ENCODE results near the gene TWIST2. TPM values are rescaled to one million over a fixed set of nuclear protein-coding genes. Genes with fewer than 3 reads are reported as not detected.

The TWIST2 gene
- total RNA-seq, 1 experiment from 2014 or later: 5.0 TPM

- H3F3A ChIP-seq (ENCODE audit: insufficient read depth, low read depth): no peaks in the 10 kb centered on the region
- no peaks in the 10 kb centered on the region for H4K20me1 ChIP-seq (ENCODE audit: insufficient read depth)
- no peaks in the 10 kb centered on the region for H3K4me1 ChIP-seq (replicated peaks; ENCODE audit: insufficient read depth)
- H3K36me3 ChIP-seq (ENCODE audit: low read depth): no peaks in the 10 kb centered on the region
- ChIA-PET POLR2A (ENCODE audit: unreplicated experiment) (no interaction called here), CTCF (no interaction called here)
- TF ChIP-seq CTCF (conservative IDR thresholded peaks at IDR 0.05) (no peak), EZH2 (IDR thresholded peaks at IDR 0.05; ENCODE audit: low read depth) (no peak)
- BruUV-seq (replicated peaks): no TSS peak
- H3K27ac ChIP-seq: no peak overlapping the region
- no peak for DNase-seq
- H2AFZ ChIP-seq: no peak overlapping the region
- intact Hi-C loops (cut with micrococcal nuclease; ENCODE audit: unreplicated experiment): no loop called here
- H3K9me2 ChIP-seq (ENCODE audit: insufficient read depth): no peaks in the 10 kb centered on the region
- peaks cover 76% of the 10 kb centered on the region for H3K27me3 ChIP-seq (ENCODE audit: insufficient read depth, low read depth)
- no peak overlapping the region for H3K4me2 ChIP-seq
- H3K9me3 ChIP-seq (ENCODE audit: insufficient read depth, low read depth): no peaks in the 10 kb centered on the region
- no peak overlapping the region for H3K4me3 ChIP-seq
- no peaks in the 10 kb centered on the region for H3K79me2 ChIP-seq (ENCODE audit: low read depth)
These were observed 72.7 kb downstream of the TWIST2 start for GRCh38 chr2:238920601-238921001.

DNA sequence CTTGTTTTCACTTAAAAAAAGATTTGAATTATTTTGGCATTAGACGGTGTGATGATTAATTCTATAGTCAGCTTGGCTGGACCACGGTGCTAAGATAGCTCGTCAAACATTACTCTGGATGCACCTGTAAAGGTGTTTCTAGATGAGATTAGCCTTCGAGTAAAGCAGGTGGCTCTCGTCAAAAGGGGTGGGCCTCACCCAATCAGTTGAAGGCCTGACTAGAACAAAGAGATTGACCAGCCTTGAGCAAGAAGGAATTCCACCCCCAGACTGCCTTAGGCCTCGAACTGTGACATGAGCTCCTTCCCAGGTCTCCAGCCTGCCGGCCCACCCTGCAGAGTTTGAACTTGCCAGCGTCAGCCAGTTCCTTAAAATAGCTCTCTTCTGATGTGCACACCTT, 73.4 kb downstream of the TWIST2 start:
- Histone ChIP-seq H3K4me2 (no peak overlapping the region), H3K9me2 (ENCODE audit: insufficient read depth) (no peaks in the 10 kb centered on the region), H3K36me3 (ENCODE audit: low read depth) (no peaks in the 10 kb centered on the region), H3K79me2 (ENCODE audit: low read depth) (no peaks in the 10 kb centered on the region), H4K20me1 (ENCODE audit: insufficient read depth) (no peaks in the 10 kb centered on the region), H3K27ac (no peak overlapping the region), H3K9me3 (ENCODE audit: insufficient read depth, low read depth) (no peaks in the 10 kb centered on the region), H3F3A (ENCODE audit: insufficient read depth, low read depth) (no peaks in the 10 kb centered on the region), H3K4me3 (no peak overlapping the region), H3K4me1 (replicated peaks; ENCODE audit: insufficient read depth) (no peaks in the 10 kb centered on the region), H2AFZ (no peak overlapping the region), H3K27me3 (ENCODE audit: insufficient read depth, low read depth) (peaks cover 77% of the 10 kb centered on the region)
- CTCF ChIA-PET: no interaction called here
- BruUV-seq (replicated peaks): no TSS peak
- intact Hi-C loops (cut with micrococcal nuclease; ENCODE audit: unreplicated experiment): no loop called here
- no peak for DNase-seq
- TF ChIP-seq CTCF (conservative IDR thresholded peaks at IDR 0.05): no peak
- no peak for TF ChIP-seq EZH2 (IDR thresholded peaks at IDR 0.05; ENCODE audit: low read depth)
- POLR2A ChIA-PET (ENCODE audit: unreplicated experiment): no interaction called here

DNA sequence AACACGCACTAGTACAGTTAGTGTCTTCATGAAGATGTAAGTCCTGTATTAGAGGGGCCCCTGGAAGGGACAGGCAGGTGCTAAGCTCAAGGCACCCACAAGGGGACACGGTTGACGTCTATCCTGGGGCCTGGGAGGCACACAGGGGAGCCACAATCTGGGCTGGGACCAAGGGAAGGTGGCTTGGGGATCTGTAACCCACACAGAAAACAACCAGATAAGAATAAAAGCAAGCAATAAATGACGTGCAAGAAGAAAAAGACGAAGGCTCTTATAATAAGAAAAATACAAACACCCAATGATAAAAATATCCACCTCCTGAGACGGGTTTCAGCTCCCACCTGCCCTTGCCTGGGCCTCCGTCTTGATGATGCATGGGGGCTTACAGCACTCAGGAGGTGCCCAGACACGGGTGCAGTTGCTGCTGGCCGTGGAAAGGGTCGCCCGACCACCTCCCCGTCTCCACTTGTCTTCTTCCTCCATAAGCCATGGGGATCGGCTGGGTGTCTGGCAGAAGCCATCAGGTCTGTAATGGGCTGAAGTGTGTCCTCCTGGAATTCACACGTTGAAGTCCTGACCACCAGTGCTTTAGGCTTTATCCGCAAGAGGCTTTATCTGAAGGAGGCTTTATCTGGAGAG, 73.9 kb downstream of the TWIST2 start:
- Histone ChIP-seq H3K27me3 (ENCODE audit: insufficient read depth, low read depth) (peaks cover 79% of the 10 kb centered on the region), H3K4me2 (no peak overlapping the region), H3K79me2 (ENCODE audit: low read depth) (no peaks in the 10 kb centered on the region), H3K4me1 (replicated peaks; ENCODE audit: insufficient read depth) (no peaks in the 10 kb centered on the region), H3K9me2 (ENCODE audit: insufficient read depth) (no peaks in the 10 kb centered on the region), H3K9me3 (ENCODE audit: insufficient read depth, low read depth) (no peaks in the 10 kb centered on the region), H3K27ac (no peak overlapping the region), H2AFZ (no peak overlapping the region), H3F3A (ENCODE audit: insufficient read depth, low read depth) (no peaks in the 10 kb centered on the region), H3K36me3 (ENCODE audit: low read depth) (no peaks in the 10 kb centered on the region), H3K4me3 (no peak overlapping the region), H4K20me1 (ENCODE audit: insufficient read depth) (no peaks in the 10 kb centered on the region)
- TF ChIP-seq EZH2 (IDR thresholded peaks at IDR 0.05; ENCODE audit: low read depth) (no peak), CTCF (conservative IDR thresholded peaks at IDR 0.05) (no peak)
- no peak for DNase-seq
- POLR2A ChIA-PET (ENCODE audit: unreplicated experiment): no interaction called here
- CTCF ChIA-PET: no interaction called here
- intact Hi-C loops (cut with micrococcal nuclease; ENCODE audit: unreplicated experiment): no loop called here
- no TSS peak for BruUV-seq (replicated peaks)
